Measurements from ENCODE around the gene RARA.
"Not testable (repeated sequence)": the region's sequence is repeated elsewhere in the genome, so short reads cannot be mapped to it uniquely, and the experiment has no call there.

Gene RARA

GRCh38 chr17:40303009-40303657, 5.8 kb upstream of the RARA start:
- Histone ChIP-seq H3K9ac (ENCODE audit: low read length) (no peak overlapping the region), H3K36me3 (ENCODE audit: control insufficient read depth, insufficient read depth, low read length) (no peaks in the 10 kb centered on the region), H3K27ac (ENCODE audit: low read depth, low read length) (peak overlapping the region; percentile 3), H3K27me3 (ENCODE audit: control insufficient read depth, insufficient read depth, low read length) (no peaks in the 10 kb centered on the region), H3K4me1 (ENCODE audit: control insufficient read depth, insufficient read depth, low read length) (peaks cover 24% of the 10 kb centered on the region), H3K4me3 (ENCODE audit: low read length) (peak overlapping the region; percentile 5)

GRCh38 chr17:40303708-40304551, 5.0 kb upstream of the RARA start:
- peaks cover 24% of the 10 kb centered on the region for H3K4me1 ChIP-seq (ENCODE audit: control insufficient read depth, insufficient read depth, low read length)
- no peak overlapping the region for H3K9ac ChIP-seq (ENCODE audit: low read length)
- H3K27me3 ChIP-seq (ENCODE audit: control insufficient read depth, insufficient read depth, low read length): no peaks in the 10 kb centered on the region
- no peaks in the 10 kb centered on the region for H3K36me3 ChIP-seq (ENCODE audit: control insufficient read depth, insufficient read depth, low read length)
- no peak overlapping the region for H3K4me3 ChIP-seq (ENCODE audit: low read length)
- H3K27ac ChIP-seq (ENCODE audit: low read depth, low read length): peak overlapping the region; percentile 76

GRCh38 chr17:40304552-40304863, 4.5 kb upstream of the RARA start:
- not testable (repeated sequence) for H3K36me3 ChIP-seq (ENCODE audit: control insufficient read depth, insufficient read depth, low read length); H3K9ac ChIP-seq (ENCODE audit: low read length); H3K4me3 ChIP-seq (ENCODE audit: low read length); H3K27me3 ChIP-seq (ENCODE audit: control insufficient read depth, insufficient read depth, low read length)
- H3K4me1 ChIP-seq (ENCODE audit: control insufficient read depth, insufficient read depth, low read length): peaks cover 26% of the 10 kb centered on the region
- peak overlapping the region; percentile 76 for H3K27ac ChIP-seq (ENCODE audit: low read depth, low read length)

- H3K4me3 ChIP-seq (ENCODE audit: low read length); H3K36me3 ChIP-seq (ENCODE audit: control insufficient read depth, insufficient read depth, low read length); H3K9ac ChIP-seq (ENCODE audit: low read length); H3K27me3 ChIP-seq (ENCODE audit: control insufficient read depth, insufficient read depth, low read length): not testable (repeated sequence)
- Histone ChIP-seq H3K4me1 (ENCODE audit: control insufficient read depth, insufficient read depth, low read length) (peaks cover 26% of the 10 kb centered on the region), H3K27ac (ENCODE audit: low read depth, low read length) (peak overlapping the region; percentile 76)
These were observed 4.1 kb upstream of the RARA start for GRCh38 chr17:40304866-40305265.

GRCh38 chr17:40306395-40306794, 2.6 kb upstream of the RARA start:
- H3K4me1 ChIP-seq (ENCODE audit: control insufficient read depth, insufficient read depth, low read length): peaks cover 33% of the 10 kb centered on the region

GRCh38 chr17:40307001-40307730, 1.8 kb upstream of the RARA start:
- Histone ChIP-seq H3K36me3 (ENCODE audit: control insufficient read depth, insufficient read depth, low read length) (no peaks in the 10 kb centered on the region), H3K9ac (ENCODE audit: low read length) (no peak overlapping the region), H3K4me3 (ENCODE audit: low read length) (no peak overlapping the region), H3K27me3 (ENCODE audit: control insufficient read depth, insufficient read depth, low read length) (no peaks in the 10 kb centered on the region), H3K27ac (ENCODE audit: low read depth, low read length) (peak overlapping the region; percentile 21), H3K4me1 (ENCODE audit: control insufficient read depth, insufficient read depth, low read length) (peaks cover 41% of the 10 kb centered on the region)

More at GRCh38 chr17:40306395-40306794, 2.6 kb upstream of the RARA start:
- Histone ChIP-seq H3K4me3 (ENCODE audit: low read length) (no peak overlapping the region), H3K27ac (ENCODE audit: low read depth, low read length) (peak overlapping the region; percentile 21), H3K27me3 (ENCODE audit: control insufficient read depth, insufficient read depth, low read length) (no peaks in the 10 kb centered on the region), H3K36me3 (ENCODE audit: control insufficient read depth, insufficient read depth, low read length) (no peaks in the 10 kb centered on the region), H3K9ac (ENCODE audit: low read length) (no peak overlapping the region)

GRCh38 chr17:40307740-40308239, 1.2 kb upstream of the RARA start:
- Histone ChIP-seq H3K9ac (ENCODE audit: low read length) (no peak overlapping the region), H3K4me1 (ENCODE audit: control insufficient read depth, insufficient read depth, low read length) (peaks cover 47% of the 10 kb centered on the region), H3K36me3 (ENCODE audit: control insufficient read depth, insufficient read depth, low read length) (no peaks in the 10 kb centered on the region)

GRCh38 chr17:40309949-40310510, 1.1 kb downstream of the RARA start:
- Histone ChIP-seq H3K9ac (ENCODE audit: low read length) (no peak overlapping the region), H3K27me3 (ENCODE audit: control insufficient read depth, insufficient read depth, low read length) (no peaks in the 10 kb centered on the region), H3K4me3 (ENCODE audit: low read length) (peak overlapping the region; percentile 69), H3K4me1 (ENCODE audit: control insufficient read depth, insufficient read depth, low read length) (peaks cover 32% of the 10 kb centered on the region), H3K27ac (ENCODE audit: low read depth, low read length) (no peak overlapping the region), H3K36me3 (ENCODE audit: control insufficient read depth, insufficient read depth, low read length) (no peaks in the 10 kb centered on the region)

More at GRCh38 chr17:40307740-40308239, 1.2 kb upstream of the RARA start:
- no peak overlapping the region for H3K27ac ChIP-seq (ENCODE audit: low read depth, low read length)
- H3K4me3 ChIP-seq (ENCODE audit: low read length): no peak overlapping the region
- H3K27me3 ChIP-seq (ENCODE audit: control insufficient read depth, insufficient read depth, low read length): no peaks in the 10 kb centered on the region

GRCh38 chr17:40310882-40311391, 2.0 kb downstream of the RARA start:
- Histone ChIP-seq H3K9ac (ENCODE audit: low read length) (no peak overlapping the region), H3K4me3 (ENCODE audit: low read length) (no peak overlapping the region)

GRCh38 chr17:40311575-40311974, 2.6 kb downstream of the RARA start:
- H3K27ac ChIP-seq (ENCODE audit: low read depth, low read length): peak overlapping the region; percentile 35
- no peaks in the 10 kb centered on the region for H3K27me3 ChIP-seq (ENCODE audit: control insufficient read depth, insufficient read depth, low read length)
- H3K9ac ChIP-seq (ENCODE audit: low read length): no peak overlapping the region
- peaks cover 44% of the 10 kb centered on the region for H3K4me1 ChIP-seq (ENCODE audit: control insufficient read depth, insufficient read depth, low read length)
- H3K4me3 ChIP-seq (ENCODE audit: low read length): no peak overlapping the region
- no peaks in the 10 kb centered on the region for H3K36me3 ChIP-seq (ENCODE audit: control insufficient read depth, insufficient read depth, low read length)

More at GRCh38 chr17:40310882-40311391, 2.0 kb downstream of the RARA start:
- H3K27ac ChIP-seq (ENCODE audit: low read depth, low read length): no peak overlapping the region
- H3K27me3 ChIP-seq (ENCODE audit: control insufficient read depth, insufficient read depth, low read length): no peaks in the 10 kb centered on the region
- H3K36me3 ChIP-seq (ENCODE audit: control insufficient read depth, insufficient read depth, low read length): no peaks in the 10 kb centered on the region
- H3K4me1 ChIP-seq (ENCODE audit: control insufficient read depth, insufficient read depth, low read length): peaks cover 38% of the 10 kb centered on the region

- Histone ChIP-seq H3K4me1 (ENCODE audit: control insufficient read depth, insufficient read depth, low read length) (peaks cover 46% of the 10 kb centered on the region), H3K27me3 (ENCODE audit: control insufficient read depth, insufficient read depth, low read length) (no peaks in the 10 kb centered on the region), H3K9ac (ENCODE audit: low read length) (no peak overlapping the region), H3K36me3 (ENCODE audit: control insufficient read depth, insufficient read depth, low read length) (no peaks in the 10 kb centered on the region), H3K4me3 (ENCODE audit: low read length) (no peak overlapping the region), H3K27ac (ENCODE audit: low read depth, low read length) (peak overlapping the region; percentile 19)
These were observed 3.3 kb downstream of the RARA start for GRCh38 chr17:40312131-40312731.
